ENCODE measurements around the gene TSPAN11. TPM values are rescaled to one million over a fixed set of nuclear protein-coding genes. Genes with fewer than 3 reads are reported as not detected.

Gene TSPAN11
- total and polyA plus RNA-seq, 2 of the 8 experiments (the other 6 are each of a cell fraction or from before 2014, with no cell fraction given) = 3.9 to 8.2 TPM

DNA sequence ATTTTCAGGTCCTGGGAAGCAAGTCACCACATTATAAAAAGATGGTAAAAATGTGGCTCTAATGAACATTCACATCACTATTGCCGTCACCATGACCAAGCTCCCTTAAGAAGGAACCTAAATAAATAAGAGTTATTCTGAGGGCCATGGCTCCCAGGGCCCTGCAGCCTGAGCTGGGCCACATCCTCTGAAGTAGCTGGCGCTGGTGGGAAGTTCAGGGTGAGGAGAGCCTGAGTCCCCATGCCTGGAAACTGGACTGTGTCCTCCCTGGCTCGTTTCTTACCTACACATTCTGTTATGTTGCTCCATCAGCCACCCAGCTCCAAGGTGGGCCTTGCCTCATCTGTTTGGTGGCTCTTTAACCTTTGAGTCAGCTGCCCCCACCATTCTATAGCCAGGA is 42.5 kb downstream of the TSPAN11 start (continued):
- TF ChIP-seq, protein P1, sequence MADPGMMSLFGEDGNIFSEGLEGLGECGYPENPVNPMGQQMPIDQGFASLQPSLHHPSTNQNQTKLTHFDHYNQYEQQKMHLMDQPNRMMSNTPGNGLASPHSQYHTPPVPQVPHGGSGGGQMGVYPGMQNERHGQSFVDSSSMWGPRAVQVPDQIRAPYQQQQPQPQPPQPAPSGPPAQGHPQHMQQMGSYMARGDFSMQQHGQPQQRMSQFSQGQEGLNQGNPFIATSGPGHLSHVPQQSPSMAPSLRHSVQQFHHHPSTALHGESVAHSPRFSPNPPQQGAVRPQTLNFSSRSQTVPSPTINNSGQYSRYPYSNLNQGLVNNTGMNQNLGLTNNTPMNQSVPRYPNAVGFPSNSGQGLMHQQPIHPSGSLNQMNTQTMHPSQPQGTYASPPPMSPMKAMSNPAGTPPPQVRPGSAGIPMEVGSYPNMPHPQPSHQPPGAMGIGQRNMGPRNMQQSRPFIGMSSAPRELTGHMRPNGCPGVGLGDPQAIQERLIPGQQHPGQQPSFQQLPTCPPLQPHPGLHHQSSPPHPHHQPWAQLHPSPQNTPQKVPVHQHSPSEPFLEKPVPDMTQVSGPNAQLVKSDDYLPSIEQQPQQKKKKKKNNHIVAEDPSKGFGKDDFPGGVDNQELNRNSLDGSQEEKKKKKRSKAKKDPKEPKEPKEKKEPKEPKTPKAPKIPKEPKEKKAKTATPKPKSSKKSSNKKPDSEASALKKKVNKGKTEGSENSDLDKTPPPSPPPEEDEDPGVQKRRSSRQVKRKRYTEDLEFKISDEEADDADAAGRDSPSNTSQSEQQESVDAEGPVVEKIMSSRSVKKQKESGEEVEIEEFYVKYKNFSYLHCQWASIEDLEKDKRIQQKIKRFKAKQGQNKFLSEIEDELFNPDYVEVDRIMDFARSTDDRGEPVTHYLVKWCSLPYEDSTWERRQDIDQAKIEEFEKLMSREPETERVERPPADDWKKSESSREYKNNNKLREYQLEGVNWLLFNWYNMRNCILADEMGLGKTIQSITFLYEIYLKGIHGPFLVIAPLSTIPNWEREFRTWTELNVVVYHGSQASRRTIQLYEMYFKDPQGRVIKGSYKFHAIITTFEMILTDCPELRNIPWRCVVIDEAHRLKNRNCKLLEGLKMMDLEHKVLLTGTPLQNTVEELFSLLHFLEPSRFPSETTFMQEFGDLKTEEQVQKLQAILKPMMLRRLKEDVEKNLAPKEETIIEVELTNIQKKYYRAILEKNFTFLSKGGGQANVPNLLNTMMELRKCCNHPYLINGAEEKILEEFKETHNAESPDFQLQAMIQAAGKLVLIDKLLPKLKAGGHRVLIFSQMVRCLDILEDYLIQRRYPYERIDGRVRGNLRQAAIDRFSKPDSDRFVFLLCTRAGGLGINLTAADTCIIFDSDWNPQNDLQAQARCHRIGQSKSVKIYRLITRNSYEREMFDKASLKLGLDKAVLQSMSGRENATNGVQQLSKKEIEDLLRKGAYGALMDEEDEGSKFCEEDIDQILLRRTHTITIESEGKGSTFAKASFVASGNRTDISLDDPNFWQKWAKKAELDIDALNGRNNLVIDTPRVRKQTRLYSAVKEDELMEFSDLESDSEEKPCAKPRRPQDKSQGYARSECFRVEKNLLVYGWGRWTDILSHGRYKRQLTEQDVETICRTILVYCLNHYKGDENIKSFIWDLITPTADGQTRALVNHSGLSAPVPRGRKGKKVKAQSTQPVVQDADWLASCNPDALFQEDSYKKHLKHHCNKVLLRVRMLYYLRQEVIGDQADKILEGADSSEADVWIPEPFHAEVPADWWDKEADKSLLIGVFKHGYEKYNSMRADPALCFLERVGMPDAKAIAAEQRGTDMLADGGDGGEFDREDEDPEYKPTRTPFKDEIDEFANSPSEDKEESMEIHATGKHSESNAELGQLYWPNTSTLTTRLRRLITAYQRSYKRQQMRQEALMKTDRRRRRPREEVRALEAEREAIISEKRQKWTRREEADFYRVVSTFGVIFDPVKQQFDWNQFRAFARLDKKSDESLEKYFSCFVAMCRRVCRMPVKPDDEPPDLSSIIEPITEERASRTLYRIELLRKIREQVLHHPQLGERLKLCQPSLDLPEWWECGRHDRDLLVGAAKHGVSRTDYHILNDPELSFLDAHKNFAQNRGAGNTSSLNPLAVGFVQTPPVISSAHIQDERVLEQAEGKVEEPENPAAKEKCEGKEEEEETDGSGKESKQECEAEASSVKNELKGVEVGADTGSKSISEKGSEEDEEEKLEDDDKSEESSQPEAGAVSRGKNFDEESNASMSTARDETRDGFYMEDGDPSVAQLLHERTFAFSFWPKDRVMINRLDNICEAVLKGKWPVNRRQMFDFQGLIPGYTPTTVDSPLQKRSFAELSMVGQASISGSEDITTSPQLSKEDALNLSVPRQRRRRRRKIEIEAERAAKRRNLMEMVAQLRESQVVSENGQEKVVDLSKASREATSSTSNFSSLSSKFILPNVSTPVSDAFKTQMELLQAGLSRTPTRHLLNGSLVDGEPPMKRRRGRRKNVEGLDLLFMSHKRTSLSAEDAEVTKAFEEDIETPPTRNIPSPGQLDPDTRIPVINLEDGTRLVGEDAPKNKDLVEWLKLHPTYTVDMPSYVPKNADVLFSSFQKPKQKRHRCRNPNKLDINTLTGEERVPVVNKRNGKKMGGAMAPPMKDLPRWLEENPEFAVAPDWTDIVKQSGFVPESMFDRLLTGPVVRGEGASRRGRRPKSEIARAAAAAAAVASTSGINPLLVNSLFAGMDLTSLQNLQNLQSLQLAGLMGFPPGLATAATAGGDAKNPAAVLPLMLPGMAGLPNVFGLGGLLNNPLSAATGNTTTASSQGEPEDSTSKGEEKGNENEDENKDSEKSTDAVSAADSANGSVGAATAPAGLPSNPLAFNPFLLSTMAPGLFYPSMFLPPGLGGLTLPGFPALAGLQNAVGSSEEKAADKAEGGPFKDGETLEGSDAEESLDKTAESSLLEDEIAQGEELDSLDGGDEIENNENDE (IDR thresholded peaks at IDR 0.05; ENCODE audit: insufficient replicate concordance, low read length) = no peak
- TF ChIP-seq YY1 (IDR thresholded peaks at IDR 0.05; ENCODE audit: low read depth, low read length) (no peak), CEBPB (IDR thresholded peaks at IDR 0.05; ENCODE audit: low read depth, low read length) (no peak), TBP (IDR thresholded peaks at IDR 0.05; ENCODE audit: low read depth, low read length) (no peak), RXRA (IDR thresholded peaks at IDR 0.05; ENCODE audit: insufficient read depth, low read depth, low read length) (no peak)

Data from H1 (cell line).